Left lung (tissue), 10 donors: ENCODE data around the gene FAH. TPM values are rescaled to one million over a fixed set of nuclear protein-coding genes. Genes with fewer than 3 reads are reported as not detected.
"Not testable (repeated sequence)": the region's sequence is repeated elsewhere in the genome, so short reads cannot be mapped to it uniquely, and the experiment has no call there.

ENCODE experiments used
- ATAC-seq: fragments of 200-7000 bp; cut with Tn5 transposase; one replicate; pipeline ENCODE4 v1.9.1; 2020; ENCODE audit warnings: moderate library complexity
- DNase-seq, 4 donors: peaks; one replicate each; pipeline ENCODE4 v3.0.0-alpha.2; 2013 to 2020
- H3K27ac ChIP-seq, 2 donors: fragments of 200-600 bp; sonication (generic) in 1 of 2; one replicate each; pipeline versions ENCODE4 v1.5.0 to v1.8.0; 2020 to 2021
- H3K27me3 ChIP-seq, 2 donors: fragments of 200-600 bp; sonication (generic) in 1 of 2; one replicate each; pipeline versions ENCODE4 v1.5.0 to v1.8.0; 2020 to 2021
- H3K36me3 ChIP-seq, 2 donors: fragments of 200-600 bp; sonication (generic) in 1 of 2; one replicate each; pipeline versions ENCODE4 v1.5.0 to v1.8.0; 2020 to 2021
- H3K4me1 ChIP-seq, 2 donors: fragments of 200-600 bp; one replicate each; pipeline ENCODE4 v1.8.0; 2021
- H3K4me3 ChIP-seq, 2 donors: fragments of 200-600 bp; sonication (generic) in 1 of 2; one replicate each; pipeline versions ENCODE4 v1.5.0 to v1.8.0; 2020 to 2021; ENCODE audit warnings: mild to moderate bottlenecking in 1 of 2
- H3K9me3 ChIP-seq, 2 donors: fragments of 200-600 bp; sonication (generic) in 1 of 2; one replicate each; pipeline versions ENCODE4 v1.5.0 to v1.8.0; 2020 to 2021
- intact Hi-C, 2 donors: fragments of 100-400 bp; cut with DNase I; formaldehyde crosslinking; loops; one replicate each; pipeline versions ENCODE4 v1.11.2 to v1.14.2; 2022
- polyA plus RNA-seq, 6 donors: library from polyadenylated mRNA; unstranded; fragments of 120-200 nt; gene quantifications; one replicate each; pipeline ENCODE4 v1.2.1, GENCODE V29; 2013; ENCODE audit not compliant: insufficient read length in 6 of 6
- total RNA-seq, 2 donors: library from RNA; stranded (reverse); fragmentation: NEBNext Ultra II Directional; extraction: Animal tissue kit (Norgen Biotek cat#: 25700); gene quantifications; one replicate each; pipeline ENCODE4 v1.2.1, GENCODE V29; 2021
- TF ChIP-seq, protein P1 (sequence below), 2 donors: fragments of 200-600 bp; sonication (generic) in 1 of 2; IDR thresholded peaks; one replicate each; pipeline versions ENCODE4 v1.5.0 to v1.8.0; 2021; ENCODE audit warnings: antibody characterized with exemption in 2 of 2
- donor health status: DM: no; HTN: yes; CAD: no.
- donor health status: DM: no; HTN: no; CAD: no.

Gene FAH
- total and polyA plus RNA-seq, 8 donors = 50.2 to 68.7 (median 55.7) TPM

- peak; percentile 84 to 99 (median 97) for DNase-seq
- peak; percentile 87 for ATAC-seq
- Histone ChIP-seq H3K9me3 (no peaks in the 10 kb centered on the region), H3K36me3 (no peaks in the 10 kb centered on the region), H3K4me3 (peak overlapping the region; percentile 48 to 65), H3K4me1 (peaks cover 9 to 43% of the 10 kb centered on the region in 2 donors), H3K27ac (peak overlapping the region; percentile 73), H3K27me3 (no peaks in the 10 kb centered on the region)
- intact Hi-C loops = no loop called here
- TF ChIP-seq, protein P1, sequence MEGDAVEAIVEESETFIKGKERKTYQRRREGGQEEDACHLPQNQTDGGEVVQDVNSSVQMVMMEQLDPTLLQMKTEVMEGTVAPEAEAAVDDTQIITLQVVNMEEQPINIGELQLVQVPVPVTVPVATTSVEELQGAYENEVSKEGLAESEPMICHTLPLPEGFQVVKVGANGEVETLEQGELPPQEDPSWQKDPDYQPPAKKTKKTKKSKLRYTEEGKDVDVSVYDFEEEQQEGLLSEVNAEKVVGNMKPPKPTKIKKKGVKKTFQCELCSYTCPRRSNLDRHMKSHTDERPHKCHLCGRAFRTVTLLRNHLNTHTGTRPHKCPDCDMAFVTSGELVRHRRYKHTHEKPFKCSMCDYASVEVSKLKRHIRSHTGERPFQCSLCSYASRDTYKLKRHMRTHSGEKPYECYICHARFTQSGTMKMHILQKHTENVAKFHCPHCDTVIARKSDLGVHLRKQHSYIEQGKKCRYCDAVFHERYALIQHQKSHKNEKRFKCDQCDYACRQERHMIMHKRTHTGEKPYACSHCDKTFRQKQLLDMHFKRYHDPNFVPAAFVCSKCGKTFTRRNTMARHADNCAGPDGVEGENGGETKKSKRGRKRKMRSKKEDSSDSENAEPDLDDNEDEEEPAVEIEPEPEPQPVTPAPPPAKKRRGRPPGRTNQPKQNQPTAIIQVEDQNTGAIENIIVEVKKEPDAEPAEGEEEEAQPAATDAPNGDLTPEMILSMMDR (IDR thresholded peaks at IDR 0.05) = no peak
Observed at GRCh38 chr15:80152180-80152895, 461 bp upstream of the FAH start.

GRCh38 chr15:80153900-80154299 is 1.1 kb downstream of the FAH start:
- peak overlapping the region; percentile 73 for H3K27ac ChIP-seq
- no peak for ATAC-seq
- intact Hi-C loops = no loop called here
- H3K4me3 ChIP-seq = peak overlapping the region in 1 of 2 donors; percentile 65
- no peaks in the 10 kb centered on the region for H3K9me3 ChIP-seq
- TF ChIP-seq, protein P1 (IDR thresholded peaks at IDR 0.05) = no peak
- DNase-seq = no peak
- no peaks in the 10 kb centered on the region for H3K27me3 ChIP-seq
- H3K4me1 ChIP-seq = peaks cover 9 to 43% of the 10 kb centered on the region in 2 donors
- no peaks in the 10 kb centered on the region for H3K36me3 ChIP-seq

GRCh38 chr15:80154336-80154735 is 1.5 kb downstream of the FAH start:
- H3K27ac ChIP-seq = no peak overlapping the region
- H3K4me3 ChIP-seq = peak overlapping the region in 1 of 2 donors; percentile 65
- intact Hi-C loops = no loop called here
- H3K4me1 ChIP-seq = peaks cover 9 to 45% of the 10 kb centered on the region in 2 donors
- H3K9me3 ChIP-seq = no peaks in the 10 kb centered on the region
- no peaks in the 10 kb centered on the region for H3K27me3 ChIP-seq
- ATAC-seq = peak; percentile 10
- H3K36me3 ChIP-seq = no peaks in the 10 kb centered on the region
- TF ChIP-seq, protein P1 (IDR thresholded peaks at IDR 0.05) = no peak
- DNase-seq = peak in 1 of 4 donors; percentile 60

GRCh38 chr15:80155001-80155377 is 2.2 kb downstream of the FAH start:
- Histone ChIP-seq H3K9me3 (no peaks in the 10 kb centered on the region), H3K27ac (peak overlapping the region; percentile 5 to 33), H3K36me3 (peaks cover 0 to 5% of the 10 kb centered on the region in 2 donors), H3K4me3 (no peak overlapping the region), H3K27me3 (no peaks in the 10 kb centered on the region), H3K4me1 (peaks cover 12 to 51% of the 10 kb centered on the region in 2 donors)
- intact Hi-C loops = no loop called here
- TF ChIP-seq, protein P1 (IDR thresholded peaks at IDR 0.05) = no peak
- ATAC-seq (no peak), DNase-seq (no peak)

GRCh38 chr15:80155378-80156175 is 2.8 kb downstream of the FAH start:
- intact Hi-C loops, H3K27me3 ChIP-seq, H3K36me3 ChIP-seq, H3K9me3 ChIP-seq, H3K4me3 ChIP-seq, ATAC-seq: not testable (repeated sequence)
- H3K27ac ChIP-seq = peak overlapping the region in 1 of 2 donors; percentile 33
- DNase-seq = peak in 1 of 4 donors; percentile 83
- H3K4me1 ChIP-seq = peaks cover 17 to 57% of the 10 kb centered on the region in 2 donors
